ENCODE results near the gene FIGN.

DNA sequence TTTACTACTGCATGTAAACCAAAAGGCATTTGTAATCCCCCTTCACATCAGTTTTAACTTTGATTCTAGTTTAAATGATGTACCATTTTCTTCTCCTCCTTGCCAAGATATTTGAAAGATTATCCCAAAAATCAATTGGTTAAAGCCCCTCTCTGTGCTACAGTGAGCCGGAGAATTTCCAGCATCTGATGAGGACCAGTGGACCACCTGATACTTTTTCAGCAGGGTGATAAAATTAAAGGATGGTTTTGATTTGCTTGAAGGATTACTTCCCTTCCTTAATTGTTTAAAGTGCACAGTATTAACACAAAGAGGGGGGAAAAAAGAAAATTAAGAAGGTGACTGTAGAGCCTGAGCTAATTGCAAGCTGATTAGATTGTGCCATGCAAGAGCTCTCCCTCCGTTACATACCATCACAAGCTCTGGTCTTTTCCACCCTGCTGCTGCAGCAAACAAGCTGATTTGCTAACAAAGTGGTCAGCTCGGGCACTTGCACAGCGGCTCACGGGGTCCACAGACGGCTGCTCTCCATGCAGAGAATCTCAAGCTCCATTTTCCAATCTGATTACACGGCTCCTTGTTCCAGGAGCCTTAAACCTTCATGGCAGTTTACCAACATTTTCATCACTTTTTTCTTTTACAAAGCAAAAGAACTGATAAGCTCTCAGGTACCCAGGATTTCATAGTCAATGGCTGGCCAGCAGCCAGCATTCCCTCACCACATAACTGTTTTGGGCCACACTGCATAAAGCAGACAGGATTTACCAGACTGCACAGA, 22.1 kb downstream of the FIGN start:
- TF ChIP-seq TAF1 (IDR thresholded peaks at IDR 0.05; ENCODE audit: borderline replicate concordance, low read depth, low read length) (no peak), POLR2AphosphoS5 (IDR thresholded peaks at IDR 0.05; ENCODE audit: low read depth, low read length) (no peak), POLR2A (IDR thresholded peaks at IDR 0.05; ENCODE audit: low read depth, low read length) (no peak)

Measured in GM12892 (cell line).